NCI-H2081 (cell line): Measurements from ENCODE around the gene LAMA5.

Experiments used
- DNase-seq, 2 experiments: peaks; one replicate each; lab custom pipeline; 2025; lab: John Stamatoyannopoulos, UW

The LAMA5 gene, protein sequence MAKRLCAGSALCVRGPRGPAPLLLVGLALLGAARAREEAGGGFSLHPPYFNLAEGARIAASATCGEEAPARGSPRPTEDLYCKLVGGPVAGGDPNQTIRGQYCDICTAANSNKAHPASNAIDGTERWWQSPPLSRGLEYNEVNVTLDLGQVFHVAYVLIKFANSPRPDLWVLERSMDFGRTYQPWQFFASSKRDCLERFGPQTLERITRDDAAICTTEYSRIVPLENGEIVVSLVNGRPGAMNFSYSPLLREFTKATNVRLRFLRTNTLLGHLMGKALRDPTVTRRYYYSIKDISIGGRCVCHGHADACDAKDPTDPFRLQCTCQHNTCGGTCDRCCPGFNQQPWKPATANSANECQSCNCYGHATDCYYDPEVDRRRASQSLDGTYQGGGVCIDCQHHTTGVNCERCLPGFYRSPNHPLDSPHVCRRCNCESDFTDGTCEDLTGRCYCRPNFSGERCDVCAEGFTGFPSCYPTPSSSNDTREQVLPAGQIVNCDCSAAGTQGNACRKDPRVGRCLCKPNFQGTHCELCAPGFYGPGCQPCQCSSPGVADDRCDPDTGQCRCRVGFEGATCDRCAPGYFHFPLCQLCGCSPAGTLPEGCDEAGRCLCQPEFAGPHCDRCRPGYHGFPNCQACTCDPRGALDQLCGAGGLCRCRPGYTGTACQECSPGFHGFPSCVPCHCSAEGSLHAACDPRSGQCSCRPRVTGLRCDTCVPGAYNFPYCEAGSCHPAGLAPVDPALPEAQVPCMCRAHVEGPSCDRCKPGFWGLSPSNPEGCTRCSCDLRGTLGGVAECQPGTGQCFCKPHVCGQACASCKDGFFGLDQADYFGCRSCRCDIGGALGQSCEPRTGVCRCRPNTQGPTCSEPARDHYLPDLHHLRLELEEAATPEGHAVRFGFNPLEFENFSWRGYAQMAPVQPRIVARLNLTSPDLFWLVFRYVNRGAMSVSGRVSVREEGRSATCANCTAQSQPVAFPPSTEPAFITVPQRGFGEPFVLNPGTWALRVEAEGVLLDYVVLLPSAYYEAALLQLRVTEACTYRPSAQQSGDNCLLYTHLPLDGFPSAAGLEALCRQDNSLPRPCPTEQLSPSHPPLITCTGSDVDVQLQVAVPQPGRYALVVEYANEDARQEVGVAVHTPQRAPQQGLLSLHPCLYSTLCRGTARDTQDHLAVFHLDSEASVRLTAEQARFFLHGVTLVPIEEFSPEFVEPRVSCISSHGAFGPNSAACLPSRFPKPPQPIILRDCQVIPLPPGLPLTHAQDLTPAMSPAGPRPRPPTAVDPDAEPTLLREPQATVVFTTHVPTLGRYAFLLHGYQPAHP (N-terminal part only)

DNA sequence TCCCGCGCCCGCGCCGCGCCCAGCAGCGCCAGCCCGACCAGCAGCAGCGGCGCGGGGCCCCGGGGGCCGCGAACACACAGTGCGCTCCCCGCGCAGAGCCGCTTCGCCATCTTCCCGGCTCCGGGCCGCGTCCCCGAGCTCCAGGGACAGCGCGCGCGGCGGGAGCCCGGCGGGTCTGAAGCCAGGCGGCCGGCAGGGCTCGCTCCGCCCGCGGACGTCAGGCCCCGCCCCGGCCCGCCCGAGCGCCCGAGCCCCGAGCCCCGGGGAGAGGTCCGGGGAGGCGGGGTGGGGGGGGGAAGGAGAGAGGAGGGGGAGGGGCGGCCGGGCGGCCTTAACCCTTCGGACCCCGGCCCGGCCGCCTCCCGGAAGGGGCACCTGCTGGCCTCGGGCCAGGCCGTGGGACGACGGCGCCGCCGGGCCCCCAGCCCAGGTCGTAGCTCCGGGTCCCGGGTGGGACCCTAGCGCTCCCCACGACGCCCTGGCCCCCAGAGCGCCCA lies at the start of gene LAMA5:
LAMA5 (minus strand) TSS at position 177 of the 497 bp plus-strand sequence; CDS start at position 110, 67 bp downstream.
- peak in 1 of 2 experiments; percentile 24 for DNase-seq

DNA sequence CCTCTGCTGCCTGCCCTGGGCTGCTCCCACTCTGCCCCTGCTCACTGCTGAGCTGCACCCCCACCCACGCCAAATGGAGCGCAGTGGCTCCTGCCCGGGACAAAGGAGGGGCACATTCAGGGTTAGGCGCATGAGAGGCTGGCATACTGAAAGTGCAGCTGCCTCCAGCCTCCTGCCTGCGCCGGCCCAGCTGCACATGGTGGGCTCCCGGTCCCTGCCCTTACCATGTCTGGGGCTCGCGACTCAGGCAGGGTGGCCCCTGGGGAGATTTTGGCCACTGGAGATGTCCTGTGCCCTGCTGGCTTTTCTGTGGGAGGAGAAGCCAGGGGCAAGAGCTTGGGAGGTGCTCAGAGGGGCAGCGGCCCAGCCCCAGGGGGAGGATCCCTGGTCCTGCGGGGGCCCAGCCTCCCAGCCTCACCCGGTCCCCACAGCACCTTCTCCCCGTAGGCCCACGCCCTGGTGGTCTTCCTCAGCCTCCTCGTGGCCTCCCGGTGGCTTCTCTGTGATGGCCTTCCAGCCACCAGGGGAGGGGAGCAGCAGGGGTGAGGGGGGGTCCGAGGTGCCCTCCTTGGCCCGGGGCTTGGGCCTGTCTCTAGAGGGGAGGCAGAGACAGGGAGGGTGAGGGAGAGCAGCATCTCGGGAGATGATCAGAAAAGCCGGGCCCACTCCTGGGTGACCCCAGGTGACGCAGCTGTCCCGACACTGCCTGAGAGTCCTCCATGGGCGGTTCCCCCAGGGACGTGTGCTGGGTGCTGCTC lies 48.4 kb upstream of the LAMA5 start:
- no peak for DNase-seq

DNA sequence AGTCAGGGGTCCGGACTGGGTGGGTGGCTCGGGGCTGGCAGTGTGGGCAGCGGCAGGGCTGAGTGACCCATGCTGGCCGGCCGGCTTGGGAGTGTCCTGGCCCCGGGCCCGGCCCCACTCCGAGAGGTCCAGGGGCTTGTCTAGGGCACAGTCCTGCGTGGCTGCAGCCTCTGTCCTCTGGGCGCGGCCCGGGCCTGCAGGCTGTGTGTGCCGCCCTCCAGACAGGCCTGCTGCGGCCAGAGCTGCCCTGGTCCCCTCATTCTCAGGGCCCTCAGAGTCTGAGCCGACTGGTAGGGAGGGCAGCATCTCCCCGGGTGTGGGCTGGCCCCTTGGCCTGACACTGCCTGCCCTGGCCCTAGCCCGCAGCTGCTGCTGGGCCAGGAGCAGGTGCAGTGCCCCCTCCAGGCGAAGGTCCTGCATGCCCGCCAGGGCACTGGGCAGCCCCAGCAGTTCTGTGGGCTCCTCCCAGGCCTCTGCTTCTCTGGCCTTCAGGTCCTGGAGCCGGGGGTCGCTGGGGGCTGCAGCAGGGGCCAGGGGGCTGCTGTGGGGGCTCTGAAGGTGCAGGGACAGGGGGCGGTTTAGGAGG lies 46.9 kb upstream of the LAMA5 start:
- DNase-seq, result no peak

DNA sequence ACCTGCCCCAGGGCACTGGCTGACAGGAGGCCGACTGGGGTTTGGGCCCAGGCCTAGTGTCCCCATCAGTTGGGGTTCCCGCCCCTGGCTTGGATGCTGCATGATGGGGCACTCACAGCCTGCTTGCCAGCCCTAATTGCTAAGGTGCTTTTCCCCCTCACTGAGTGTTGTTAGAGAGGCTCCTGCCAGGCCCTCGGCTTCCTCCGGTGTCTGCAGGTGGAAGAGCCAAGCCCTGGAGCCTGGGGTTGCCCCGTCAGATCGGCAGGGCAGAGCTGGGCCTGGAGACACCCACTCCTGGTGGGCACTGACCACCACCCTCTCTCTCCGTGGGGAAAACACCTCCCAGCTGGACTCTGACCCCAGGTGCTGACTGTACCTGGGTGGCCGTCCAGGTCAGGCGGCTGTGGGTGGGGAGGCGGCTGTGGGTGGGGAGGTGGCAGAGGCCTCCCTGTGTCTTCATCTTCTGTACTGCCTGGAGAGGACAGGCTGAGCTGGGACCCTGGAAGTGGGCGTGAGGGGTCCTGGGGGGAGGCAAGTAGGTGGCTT lies 46.0 kb upstream of the LAMA5 start:
- no peak for DNase-seq

DNA sequence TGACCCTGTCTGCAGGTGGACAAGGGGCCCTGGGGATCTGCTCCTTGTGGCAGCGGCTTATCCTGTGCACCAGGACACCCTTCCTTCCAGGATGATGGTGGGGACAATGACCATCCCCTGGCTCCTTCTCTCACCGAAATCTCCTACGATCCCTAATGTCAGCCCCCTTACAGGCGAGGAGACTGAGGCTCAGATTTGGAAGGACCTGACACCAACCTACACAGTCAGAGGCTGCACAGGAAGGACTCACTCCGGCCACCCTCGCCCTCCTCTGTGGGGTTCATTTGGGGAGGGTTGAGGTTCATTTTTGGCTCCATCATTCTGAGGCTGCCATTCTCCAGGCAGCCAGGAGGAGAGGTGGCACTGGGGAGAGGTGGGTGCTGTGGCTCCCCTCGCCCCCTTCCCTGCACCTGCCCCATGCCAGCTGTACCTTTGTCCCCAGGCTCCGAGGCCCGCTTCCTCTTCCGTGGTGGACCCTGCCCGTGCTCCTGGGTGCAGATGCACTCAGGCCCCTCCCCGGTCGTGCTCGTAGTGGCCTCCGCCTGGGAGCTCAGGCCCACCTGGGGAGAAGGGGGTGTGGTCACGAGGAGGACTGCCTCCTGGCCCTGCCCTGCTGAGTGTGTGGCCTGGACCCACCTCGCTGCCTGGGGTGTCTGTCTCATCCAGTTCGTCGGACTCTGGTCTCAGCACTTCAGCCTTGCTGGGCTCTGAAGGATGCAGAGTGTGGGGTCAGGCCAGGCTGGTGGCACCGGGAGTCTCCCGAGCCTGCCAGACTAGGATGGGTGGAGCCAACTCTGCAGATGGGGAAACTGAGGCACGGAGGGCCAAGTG lies 45.3 kb upstream of the LAMA5 start:
- DNase-seq, result no peak

DNA sequence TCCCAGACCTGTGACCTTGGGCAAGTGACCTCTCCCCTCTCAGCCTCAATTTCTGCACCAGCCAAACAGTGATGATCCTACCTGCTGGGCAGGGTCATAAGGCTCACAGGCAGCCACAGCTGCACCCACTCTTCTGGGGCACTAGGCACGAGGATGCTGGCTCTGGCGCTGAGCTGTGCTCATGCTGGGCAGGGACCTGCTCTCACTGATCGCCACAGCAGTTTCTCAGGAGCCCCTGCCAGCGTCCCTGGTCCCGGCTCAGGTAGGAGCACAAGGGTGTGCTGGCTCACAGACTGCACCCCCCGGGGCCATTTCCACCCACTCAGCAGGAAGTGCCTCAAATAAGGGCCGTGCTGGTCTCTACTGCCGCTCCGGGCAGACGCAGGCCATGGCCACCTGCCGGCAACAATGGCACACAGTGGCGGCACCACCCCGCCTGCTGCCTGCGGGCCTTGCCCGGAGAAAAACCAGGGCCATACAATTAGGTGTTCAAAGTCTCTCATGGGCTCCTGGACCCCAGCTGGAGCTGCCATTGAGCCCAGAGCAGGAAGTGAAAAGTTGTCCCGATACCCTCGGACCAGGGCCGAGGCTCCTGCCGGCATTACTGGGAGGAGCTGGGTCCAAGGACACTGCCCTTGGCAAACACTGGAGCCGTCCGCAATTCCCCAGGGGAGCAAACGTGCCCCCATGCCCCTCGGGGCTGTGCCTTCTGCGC lies 44.5 kb upstream of the LAMA5 start:
- peak; percentile 46 to 76 for DNase-seq

DNA sequence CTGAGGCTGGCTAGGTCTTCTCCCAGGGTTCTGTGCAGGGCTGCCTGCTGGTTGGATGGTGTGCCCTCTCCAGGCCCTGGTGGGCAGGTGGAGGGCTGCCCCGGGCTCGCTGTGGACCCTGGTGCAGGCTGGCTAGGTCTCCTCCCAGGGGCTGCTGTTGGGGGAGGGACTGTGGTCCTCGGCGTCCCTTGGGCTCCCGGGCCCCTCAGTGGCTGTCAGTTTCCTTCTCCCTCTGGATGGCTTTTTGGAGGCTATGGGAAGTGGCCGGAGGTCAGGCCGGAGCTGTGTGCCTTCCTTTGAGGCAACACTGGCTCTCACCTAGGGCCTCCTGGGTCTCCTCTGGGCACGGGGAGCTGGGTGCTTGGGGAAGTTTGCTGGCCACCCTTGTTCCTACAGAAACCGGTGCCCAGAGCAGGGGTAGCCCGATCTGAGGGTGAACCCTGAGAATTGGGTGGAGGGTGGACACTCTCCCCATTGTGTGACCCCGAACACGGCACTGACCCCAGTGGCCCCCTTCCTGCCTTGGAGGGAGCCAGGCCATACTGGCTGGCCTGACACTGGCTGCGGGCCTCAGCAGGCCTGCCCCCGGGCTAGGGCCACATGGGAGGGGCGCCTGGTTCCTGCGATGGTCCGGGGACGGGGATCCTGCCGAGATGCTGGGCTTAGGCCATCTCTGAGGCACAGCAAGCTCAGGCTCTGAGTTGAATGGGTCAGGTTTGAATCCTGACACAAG lies 43.8 kb upstream of the LAMA5 start:
- DNase-seq, result no peak

DNA sequence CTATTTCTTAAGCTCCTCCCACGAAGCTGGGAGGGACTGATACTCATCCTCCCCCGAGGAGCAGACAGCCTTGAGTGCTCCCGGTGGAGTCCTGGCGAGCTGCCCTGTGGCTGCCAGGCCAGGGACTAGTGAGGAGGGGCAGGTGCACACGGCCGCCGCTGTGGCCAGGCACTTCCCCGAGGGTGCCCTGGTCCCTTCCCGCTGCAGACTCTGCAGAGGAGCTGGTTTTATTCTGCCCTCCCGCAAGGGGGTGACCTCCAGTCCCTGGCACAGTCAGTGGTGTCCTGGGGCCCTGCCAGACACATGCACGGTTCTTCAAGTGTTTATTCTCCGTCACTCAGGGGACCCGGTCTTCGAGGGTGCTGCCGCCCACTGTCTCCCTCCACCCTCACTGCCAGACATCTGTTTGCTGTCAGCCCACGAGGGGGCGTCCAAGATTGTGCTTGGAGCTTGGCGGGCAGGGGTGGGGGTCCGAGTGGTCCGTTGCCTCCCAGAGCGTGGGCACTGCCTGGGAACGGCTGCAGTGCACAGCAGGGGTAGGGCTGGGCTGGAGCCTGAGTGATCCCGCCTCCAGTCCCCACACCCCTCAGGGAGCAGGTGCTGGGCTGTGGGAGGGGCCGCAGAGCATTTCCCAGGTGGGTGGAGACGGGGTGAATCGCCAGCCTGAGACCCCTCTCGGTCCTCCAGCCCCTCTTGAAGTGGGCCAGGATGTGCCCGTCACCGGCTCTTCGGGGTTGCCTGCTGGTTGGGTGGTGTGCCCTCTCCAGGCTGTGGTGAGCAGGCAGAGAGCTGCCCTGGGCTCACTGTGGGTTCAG lies 43.0 kb upstream of the LAMA5 start:
- DNase-seq, result peak; percentile 53 to 54

DNA sequence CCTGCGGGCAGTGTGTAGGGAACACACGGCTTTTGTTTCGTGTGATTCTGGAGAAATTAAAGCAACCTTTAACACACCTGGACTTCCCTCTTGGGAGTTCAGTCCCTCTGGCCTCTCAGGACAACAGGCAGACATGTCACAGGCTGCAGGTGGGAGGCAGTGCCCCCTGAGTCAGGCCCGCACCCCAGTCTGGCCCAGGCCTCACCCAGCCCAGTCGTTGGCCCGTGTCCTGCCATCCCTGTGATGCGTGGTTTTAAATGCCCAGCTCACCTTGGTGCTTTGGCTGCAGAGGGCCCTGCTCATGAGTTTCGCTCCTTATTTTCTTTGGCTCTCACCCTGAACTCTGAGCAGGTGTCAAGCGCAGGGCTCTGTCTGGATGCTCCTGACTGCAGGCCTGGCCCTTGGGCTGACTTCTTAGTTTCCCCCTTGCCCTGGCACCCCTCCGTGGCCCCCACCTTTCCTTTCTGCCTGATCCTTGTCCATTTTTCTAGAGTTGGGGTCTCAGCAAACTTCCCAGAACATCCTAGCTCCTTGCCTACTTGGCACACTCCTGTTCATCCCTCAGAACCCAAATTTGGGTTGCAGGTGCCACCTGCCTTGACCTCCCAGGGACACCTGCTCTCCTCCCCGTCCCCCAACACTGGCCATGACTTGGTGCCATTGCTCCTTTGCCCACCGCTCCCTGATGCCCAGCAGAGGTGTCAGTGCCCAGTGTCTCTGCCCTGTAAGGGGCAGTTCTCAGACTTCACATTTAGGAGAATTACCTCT lies 42.2 kb upstream of the LAMA5 start:
- no peak for DNase-seq

DNA sequence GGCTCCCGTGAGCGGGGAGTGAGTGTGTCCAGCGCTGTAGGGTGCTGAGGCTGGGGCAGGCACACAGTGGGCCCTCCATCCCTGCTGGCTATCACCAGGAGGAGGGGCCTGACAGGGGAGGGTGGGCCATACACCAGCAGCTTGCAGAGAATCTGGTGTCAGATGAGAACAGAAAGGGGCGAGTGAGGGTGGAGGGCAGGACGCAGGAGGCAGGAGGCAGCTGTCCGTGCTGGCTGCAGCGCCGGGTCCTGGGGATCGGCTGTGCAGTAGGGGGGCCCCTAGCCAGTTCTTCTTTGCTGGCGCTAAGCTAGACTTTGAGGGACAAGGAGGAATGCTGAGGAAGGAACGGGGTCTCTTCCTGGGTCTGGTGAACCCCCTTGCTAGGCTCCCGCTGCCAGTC lies 41.5 kb upstream of the LAMA5 start:
- DNase-seq, result no peak

DNA sequence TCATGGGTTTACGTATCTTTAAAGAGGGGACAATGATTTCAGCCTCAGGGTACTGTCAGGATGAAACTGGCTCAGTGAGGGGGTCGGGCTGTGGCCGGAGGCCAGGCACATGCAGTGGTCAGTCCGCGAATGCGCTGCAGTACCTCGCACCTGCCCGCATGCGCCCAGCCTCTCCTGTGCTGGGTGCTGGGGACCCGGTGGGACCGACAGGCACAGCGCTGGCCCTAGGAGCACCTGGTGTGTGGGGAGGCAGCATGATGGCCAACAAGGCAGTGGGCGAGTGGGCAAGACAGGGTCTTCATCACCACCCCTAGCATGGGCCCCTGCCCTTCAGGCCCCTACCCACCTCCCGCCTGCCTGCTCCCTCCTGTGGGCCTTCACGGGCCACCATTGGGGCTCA lies 40.9 kb upstream of the LAMA5 start:
- DNase-seq, result no peak

DNA sequence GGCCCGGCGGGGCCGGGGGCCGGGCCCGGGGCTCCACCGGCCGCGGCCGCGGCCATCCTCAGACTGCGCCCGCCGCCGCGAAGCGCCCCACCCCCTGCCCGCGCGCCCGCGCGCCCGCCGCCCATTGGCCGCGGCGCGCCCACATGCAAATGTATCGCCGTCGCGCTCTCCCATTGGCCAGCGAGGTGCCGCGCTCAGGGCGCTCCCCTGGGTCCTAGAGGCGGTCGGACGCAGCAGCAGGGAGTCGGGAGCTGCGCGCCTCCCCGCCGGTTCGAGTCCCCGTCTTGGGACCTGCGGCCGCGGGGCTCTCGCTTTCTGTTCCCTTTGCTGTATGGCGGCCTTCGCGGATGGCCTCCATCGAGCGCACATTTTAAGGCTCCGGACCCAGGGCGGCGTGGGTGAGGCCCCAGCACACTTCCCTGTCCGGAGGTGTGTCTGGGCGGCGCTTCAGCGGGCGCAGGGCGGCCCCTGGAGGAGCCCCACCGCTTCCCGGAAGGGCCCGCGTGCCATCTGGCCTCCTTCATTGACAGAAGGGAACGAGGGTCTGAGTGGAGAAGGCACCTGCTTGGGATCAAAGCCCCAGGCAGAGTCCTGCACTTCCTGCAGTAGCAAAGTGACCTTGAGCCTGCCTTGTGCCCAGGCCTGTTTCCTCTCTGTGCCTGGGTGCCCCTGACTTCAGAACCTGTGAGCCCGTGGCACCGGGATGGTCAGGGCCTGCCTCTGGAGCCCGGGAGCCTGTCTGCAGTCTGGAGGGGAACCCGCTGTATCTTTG lies 40.3 kb upstream of the LAMA5 start, which contains the start of gene CABLES2:
CABLES2 (minus strand) TSS at position 65 of the 772 bp plus-strand sequence; CDS start at position 56, 9 bp downstream.
- DNase-seq, result peak; percentile 91 to 94

DNA sequence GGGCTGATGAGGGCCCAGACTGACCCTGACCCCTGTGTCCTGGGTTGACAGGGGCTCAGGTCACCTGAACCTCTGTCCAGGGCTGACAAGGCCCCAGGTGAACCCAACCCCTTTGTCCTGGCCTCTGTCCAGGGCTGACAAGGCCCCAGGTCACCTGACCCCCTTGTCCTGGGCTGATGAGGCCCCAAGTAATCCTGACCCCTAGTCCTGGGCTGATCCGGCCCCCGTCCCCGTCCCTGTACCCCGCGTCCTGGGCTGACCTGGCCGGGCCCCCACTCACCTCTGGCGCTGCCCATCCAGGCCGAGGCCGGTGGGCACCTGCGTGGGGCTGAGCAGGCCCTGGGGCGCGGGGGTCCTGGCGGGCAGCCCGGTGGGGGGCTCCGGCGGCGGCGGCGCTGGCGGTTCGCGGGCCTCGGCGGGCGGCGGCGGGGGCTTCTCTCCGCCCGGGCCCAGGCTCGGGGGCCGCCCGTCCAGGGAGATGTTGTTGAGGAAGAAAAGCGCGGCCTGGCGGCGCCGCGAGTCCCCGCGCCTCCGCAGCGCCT lies 39.6 kb upstream of the LAMA5 start:
- DNase-seq, result no peak

DNA sequence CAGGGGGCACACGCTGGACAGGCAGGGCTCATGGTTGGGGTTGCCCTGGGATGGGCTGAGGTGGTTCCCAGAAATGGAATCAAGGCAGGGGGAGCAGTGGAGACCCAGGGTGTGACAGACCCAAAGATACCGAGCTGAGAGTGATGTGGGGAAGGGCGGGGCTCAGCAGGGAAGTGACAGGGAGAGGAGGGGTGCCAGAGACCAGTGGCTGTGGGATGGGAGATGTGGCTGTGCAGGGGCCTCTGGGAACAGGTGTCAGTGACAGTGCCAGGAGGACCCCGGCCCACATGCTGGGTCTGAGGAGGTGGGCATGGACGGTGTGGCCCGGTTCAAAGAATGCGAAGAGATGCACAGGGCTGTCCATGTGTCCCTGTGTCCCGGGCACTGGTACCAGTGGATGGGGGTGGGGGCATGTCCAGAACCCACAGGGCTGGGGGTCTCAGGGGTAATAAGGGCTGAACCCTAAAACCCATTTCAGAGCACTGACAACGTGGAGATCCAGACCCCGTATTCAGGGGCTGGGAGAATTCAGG lies 38.9 kb upstream of the LAMA5 start:
- DNase-seq, result no peak
